Neuronal stem cell (in vitro differentiated cells): ENCODE data around the gene PTGR3.

ENCODE experiments used
- DNase-seq: peaks from one replicate; pipeline ENCODE4 v3.0.0-alpha.2; 2013; ENCODE audit warnings: low spot score
- H2AFZ ChIP-seq: one replicate; pipeline ENCODE4 v1.6.1; 2013; ENCODE audit warnings: mild to moderate bottlenecking, low read length, inconsistent platforms
- H2AK5ac ChIP-seq: 2 replicates; pipeline ENCODE4 v1.6.1; 2013; ENCODE audit warnings: low read depth, mild to moderate bottlenecking, inconsistent platforms, low read length, moderate library complexity, mixed read lengths
- H2BK120ac ChIP-seq: 2 replicates; pipeline ENCODE4 v1.6.1; 2013; ENCODE audit warnings: low read depth, mild to moderate bottlenecking, inconsistent platforms, low read length, moderate library complexity, mixed read lengths
- H2BK12ac ChIP-seq: one replicate; pipeline ENCODE4 v1.6.1; 2013; ENCODE audit warnings: low read length, inconsistent platforms
- H2BK15ac ChIP-seq: 2 replicates; pipeline ENCODE4 v1.6.1; 2013; ENCODE audit warnings: mild to moderate bottlenecking, low read length, inconsistent platforms, mixed read lengths
- H2BK5ac ChIP-seq: one replicate; pipeline ENCODE4 v1.6.1; 2013; ENCODE audit warnings: inconsistent platforms, mild to moderate bottlenecking, low read length, moderate library complexity
- H3K14ac ChIP-seq: one replicate; pipeline ENCODE4 v1.6.1; 2013; ENCODE audit warnings: low read length, inconsistent platforms
- H3K18ac ChIP-seq: 2 replicates; pipeline ENCODE4 v1.6.1; 2013; ENCODE audit warnings: low read length, inconsistent platforms
- H3K23ac ChIP-seq: 2 replicates; pipeline ENCODE4 v1.6.1; 2013; ENCODE audit warnings: low read depth, mild to moderate bottlenecking, mixed read lengths, low read length, inconsistent platforms; ENCODE audit not compliant: poor library complexity
- H3K27ac ChIP-seq: replicated peaks from 3 replicates; pipeline ENCODE4 v1.5.1; 2013; ENCODE audit warnings: low read length, inconsistent platforms
- H3K27me3 ChIP-seq, 3 experiments: 2 replicates each; pipeline ENCODE4 v1.6.1; 2013; ENCODE audit warnings: low read length in 3 of 3, mild to moderate bottlenecking in 2 of 3, inconsistent platforms in 1 of 3, low read depth in 1 of 3, mixed read lengths in 1 of 3, moderate library complexity in 1 of 3; ENCODE audit not compliant: control insufficient read depth in 3 of 3, insufficient read depth in 3 of 3
- H3K36me3 ChIP-seq, 2 donors: replicated peaks in 1 of 2; 2 replicates each; pipeline ENCODE4 v1.6.1; 2013; ENCODE audit warnings: low read length in 2 of 2; ENCODE audit not compliant: control insufficient read depth in 2 of 2, insufficient read depth in 2 of 2
- H3K4ac ChIP-seq: 2 replicates; pipeline ENCODE4 v1.6.1; 2013; ENCODE audit warnings: inconsistent platforms, mild to moderate bottlenecking, low read length, moderate library complexity
- H3K4me1 ChIP-seq, 2 donors: 1 replicate in 1 of 2; 2 replicates in 1 of 2; pipeline ENCODE4 v1.6.1; 2013; ENCODE audit warnings: low read length in 2 of 2, low read depth in 1 of 2; ENCODE audit not compliant: control insufficient read depth in 2 of 2, insufficient read depth in 1 of 2
- H3K4me2 ChIP-seq: one replicate; pipeline ENCODE4 v1.6.1; 2013; ENCODE audit warnings: mild to moderate bottlenecking, low read length, inconsistent platforms; ENCODE audit not compliant: insufficient read depth, poor library complexity, severe bottlenecking
- H3K4me3 ChIP-seq, 2 donors: 2 replicates each; pipeline ENCODE4 v1.5.1; 2013; ENCODE audit warnings: low read length in 2 of 2, mild to moderate bottlenecking in 2 of 2, inconsistent platforms in 1 of 2, moderate library complexity in 1 of 2
- H3K79me1 ChIP-seq: one replicate; pipeline ENCODE4 v1.6.1; 2013; ENCODE audit warnings: low read depth, mild to moderate bottlenecking, inconsistent platforms, low read length, moderate library complexity
- H3K9ac ChIP-seq: one replicate; pipeline ENCODE4 v1.6.1; 2013; ENCODE audit warnings: mild to moderate bottlenecking, low read depth, low read length, inconsistent platforms; ENCODE audit not compliant: poor library complexity
- H3K9me3 ChIP-seq, 2 donors: replicated peaks in 1 of 2; 2 replicates each; pipeline versions ENCODE3 to v1.6.1; 2013; ENCODE audit warnings: low read length in 2 of 2, mild to moderate bottlenecking in 2 of 2, inconsistent platforms in 1 of 2, low read depth in 1 of 2, mixed read lengths in 1 of 2, moderate library complexity in 1 of 2; ENCODE audit not compliant: control insufficient read depth in 2 of 2, insufficient read depth in 1 of 2
- H4K8ac ChIP-seq: one replicate; pipeline ENCODE4 v1.6.1; 2013; ENCODE audit warnings: low read depth, mild to moderate bottlenecking, inconsistent platforms, low read length, moderate library complexity
- H4K91ac ChIP-seq: one replicate; pipeline ENCODE4 v1.6.1; 2013; ENCODE audit warnings: low read length, low read depth, mild to moderate bottlenecking, inconsistent platforms; ENCODE audit not compliant: poor library complexity
- WGBS, 2 donors: extraction: QIAGEN DNeasy Blood & Tissue Kit; methylation state at CpG; one replicate each; pipeline ENCODE4 v1.1.7; 2013; ENCODE audit warnings: missing lambda C conversion rate in 2 of 2, mixed read lengths in 1 of 2; ENCODE audit not compliant: insufficient read length in 2 of 2, insufficient replicate concordance in 1 of 2; ENCODE audit errors: extremely low coverage in 2 of 2; 5-methylcytosine and 5-hydroxymethylcytosine counted together

Gene PTGR3

DNA sequence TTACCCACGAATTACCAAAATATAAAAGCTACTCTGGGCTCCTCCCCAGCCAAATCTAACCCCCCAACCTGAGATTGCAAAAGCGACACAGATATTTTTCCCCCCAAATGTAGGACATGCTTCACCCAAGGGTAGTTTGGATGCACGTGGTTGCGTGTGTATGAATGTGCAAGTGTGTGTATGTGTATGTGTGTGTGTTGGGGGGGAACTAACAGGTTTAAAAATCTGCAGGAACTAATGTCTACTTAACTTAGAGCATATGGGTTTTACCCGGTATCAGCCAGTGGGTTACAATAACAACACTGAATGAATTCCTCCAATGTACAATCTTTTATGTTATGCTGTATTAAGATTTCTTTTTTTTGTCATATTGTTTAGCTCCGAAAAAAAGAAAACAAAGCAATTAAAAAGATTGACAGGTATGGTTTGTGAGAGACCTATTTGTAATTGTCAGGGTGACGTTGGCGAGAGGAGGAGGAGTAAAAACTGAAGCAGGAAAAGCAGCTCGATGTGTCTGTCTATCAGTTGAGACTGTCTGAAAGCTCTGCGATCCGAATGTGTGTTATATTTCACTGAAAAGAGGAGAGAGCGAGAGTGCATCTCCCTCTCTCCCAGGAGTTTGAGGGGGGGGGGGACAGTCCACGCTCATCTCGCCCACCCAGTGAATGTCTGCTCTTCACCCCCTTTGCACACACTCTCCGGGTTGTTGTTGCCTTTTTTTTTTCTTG lies 1.5 kb upstream of the PTGR3 start, which contains the start of gene TSHZ1:
Gene TSHZ1, plus strand, starts transcription at position 524 of the 728 bp plus-strand sequence. CDS start 1,080 bp downstream, outside the sequence.
- Histone ChIP-seq H3K9ac (peak within 1 kb of the TSS; percentile 50), H2BK120ac (no peak within 1 kb of the TSS), H3K14ac (no peak within 1 kb of the TSS), H3K4me1 (peaks cover 9 to 22% of the 10 kb centered on the region in 2 donors), H3K27ac (no peak within 1 kb of the TSS), H3K4me2 (peak within 1 kb of the TSS; percentile 95), H3K36me3 (no peaks in the 10 kb centered on the region), H4K91ac (no peak within 1 kb of the TSS), H2BK5ac (no peak within 1 kb of the TSS), H4K8ac (no peak within 1 kb of the TSS), H3K4me3 (peak within 1 kb of the TSS; percentile 77 to 95), H3K79me1 (no peaks in the 10 kb centered on the region), H2AK5ac (no peak within 1 kb of the TSS), H3K18ac (peak within 1 kb of the TSS; percentile 93), H2BK15ac (no peak within 1 kb of the TSS), H2BK12ac (no peak within 1 kb of the TSS), H3K27me3 (peaks cover 0 to 52% (median 12%) of the 10 kb centered on the region in 3 experiments), H3K9me3 (no peaks in the 10 kb centered on the region), H3K4ac (no peak within 1 kb of the TSS), H3K23ac (peak within 1 kb of the TSS; percentile 71), H2AFZ (peak within 1 kb of the TSS; percentile 91)
- no CpG with 5 or more reads among the region's 15 CpGs for WGBS, 2 donors
- peak; percentile 53 for DNase-seq

DNA sequence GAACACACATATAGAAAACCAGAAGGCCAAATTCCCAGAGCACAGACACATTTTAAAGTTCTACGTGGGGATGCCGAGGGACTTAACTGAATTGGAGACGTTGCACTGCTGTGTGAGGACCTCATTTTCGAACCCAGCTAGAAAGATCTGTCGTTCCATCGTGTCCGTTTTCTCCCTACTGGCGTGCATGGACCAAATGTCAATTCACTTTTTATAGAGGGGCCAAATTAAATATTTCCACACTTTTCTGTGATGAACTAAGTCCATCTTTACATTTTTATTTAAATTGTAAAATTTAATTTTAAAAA lies 966 bp upstream of the PTGR3 start:
- H4K91ac ChIP-seq: no peak overlapping the region
- no peak overlapping the region for H3K14ac ChIP-seq
- no peak overlapping the region for H4K8ac ChIP-seq
- peaks cover 2% of the 10 kb centered on the region for H3K79me1 ChIP-seq
- no peaks in the 10 kb centered on the region for H3K36me3 ChIP-seq
- no peak overlapping the region for H3K27ac ChIP-seq
- H2AFZ ChIP-seq: peak overlapping the region; percentile 89
- peaks cover 11 to 22% of the 10 kb centered on the region in 2 donors for H3K4me1 ChIP-seq
- peak overlapping the region; percentile 77 to 95 for H3K4me3 ChIP-seq
- no peak overlapping the region for H2AK5ac ChIP-seq
- no peak overlapping the region for H3K9ac ChIP-seq
- DNase-seq: no peak
- no CpG with 5 or more reads among the region's 8 CpGs for WGBS, 2 donors
- H3K18ac ChIP-seq: no peak overlapping the region
- H2BK12ac ChIP-seq: no peak overlapping the region
- no peaks in the 10 kb centered on the region for H3K9me3 ChIP-seq
- H2BK15ac ChIP-seq: no peak overlapping the region
- H3K27me3 ChIP-seq: peaks cover 0 to 57% (median 15%) of the 10 kb centered on the region in 3 experiments
- H2BK120ac ChIP-seq: no peak overlapping the region
- no peak overlapping the region for H3K23ac ChIP-seq
- H3K4me2 ChIP-seq: peak overlapping the region; percentile 94
- H2BK5ac ChIP-seq: no peak overlapping the region
- no peak overlapping the region for H3K4ac ChIP-seq

DNA sequence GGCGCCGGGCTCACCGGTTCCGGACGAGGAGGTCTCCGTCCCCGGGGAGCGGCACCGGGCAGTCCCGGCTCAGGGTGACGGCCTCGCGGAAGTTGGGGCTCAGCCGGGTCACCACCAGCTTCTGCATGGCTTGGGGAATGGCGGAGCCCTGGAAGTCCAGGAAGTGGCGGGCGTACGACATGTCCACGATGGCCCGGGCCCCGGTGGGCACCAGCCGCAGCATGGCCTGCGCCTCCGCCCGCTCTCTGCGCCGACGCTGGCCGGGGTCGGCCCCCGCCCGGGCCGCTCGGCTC lies 157 bp downstream of the PTGR3 start:
- Histone ChIP-seq H3K36me3 (no peaks in the 10 kb centered on the region), H3K27ac (peak overlapping the region; percentile 73), H3K14ac (no peak overlapping the region), H3K79me1 (peaks cover 4% of the 10 kb centered on the region), H3K27me3 (peaks cover 0 to 68% (median 26%) of the 10 kb centered on the region in 3 experiments), H2BK5ac (peak overlapping the region; percentile 90), H3K4me2 (peak overlapping the region; percentile 95), H4K8ac (no peak overlapping the region), H3K9ac (peak overlapping the region; percentile 93), H2BK15ac (no peak overlapping the region), H2AK5ac (no peak overlapping the region), H3K4ac (no peak overlapping the region), H3K18ac (peak overlapping the region; percentile 98), H3K4me1 (peaks cover 12 to 25% of the 10 kb centered on the region in 2 donors), H3K4me3 (peak overlapping the region; percentile 77 to 95), H3K9me3 (no peaks in the 10 kb centered on the region), H2BK12ac (peak overlapping the region; percentile 84), H4K91ac (no peak overlapping the region), H2AFZ (peak overlapping the region; percentile 89), H2BK120ac (no peak overlapping the region), H3K23ac (no peak overlapping the region)
- WGBS, 2 donors: no CpG with 5 or more reads among the region's 34 CpGs
- no peak for DNase-seq

DNA sequence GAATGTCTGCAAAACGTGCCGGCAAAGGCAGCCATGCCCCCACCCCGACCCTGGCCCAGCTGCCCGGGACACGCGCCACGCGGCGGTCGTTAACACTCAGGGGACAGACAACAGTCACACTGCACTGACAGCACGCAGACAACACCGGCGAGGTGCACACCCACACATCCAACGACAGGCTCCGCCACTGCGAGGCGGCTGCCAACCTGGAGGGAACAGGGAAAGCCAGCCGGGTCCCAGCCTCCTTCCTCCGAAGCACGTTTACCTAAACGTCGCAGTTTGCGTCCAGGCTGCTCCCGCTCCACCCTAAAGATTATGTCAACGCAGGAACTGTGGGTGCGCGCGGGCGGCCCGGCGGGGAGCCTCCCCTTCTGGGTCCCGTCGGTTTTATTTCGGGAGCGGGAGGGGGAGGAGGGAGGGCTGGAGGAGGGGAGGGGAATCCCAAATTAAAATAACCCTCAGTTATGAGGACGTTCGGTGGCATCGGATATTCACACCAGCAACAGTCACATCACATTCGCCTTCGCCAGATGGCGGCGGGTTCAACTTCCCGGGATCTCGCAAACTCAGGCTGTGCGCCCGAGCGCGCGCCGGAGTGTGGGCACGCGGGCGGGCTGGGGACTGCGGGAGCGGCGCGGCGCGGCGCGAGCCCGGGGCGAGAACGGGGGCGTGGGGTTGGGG lies 644 bp downstream of the PTGR3 start:
- H2BK120ac ChIP-seq: no peak overlapping the region
- peak overlapping the region; percentile 73 for H3K27ac ChIP-seq
- no peaks in the 10 kb centered on the region for H3K36me3 ChIP-seq
- H2AK5ac ChIP-seq: peak overlapping the region; percentile 71
- H3K9me3 ChIP-seq: no peaks in the 10 kb centered on the region
- peak overlapping the region; percentile 89 for H2AFZ ChIP-seq
- H3K27me3 ChIP-seq: peaks cover 0 to 72% (median 29%) of the 10 kb centered on the region in 3 experiments
- peak overlapping the region; percentile 90 for H2BK5ac ChIP-seq
- DNase-seq: peak; percentile 24
- peak overlapping the region; percentile 58 for H3K23ac ChIP-seq
- H3K79me1 ChIP-seq: peaks cover 4% of the 10 kb centered on the region
- peak overlapping the region; percentile 95 for H3K4me2 ChIP-seq
- no peak overlapping the region for H3K4ac ChIP-seq
- no peak overlapping the region for H2BK12ac ChIP-seq
- WGBS, 2 donors: no CpG with 5 or more reads among the region's 65 CpGs
- H2BK15ac ChIP-seq: no peak overlapping the region
- H4K8ac ChIP-seq: no peak overlapping the region
- H3K4me1 ChIP-seq: peaks cover 13 to 25% of the 10 kb centered on the region in 2 donors
- peak overlapping the region; percentile 77 to 95 for H3K4me3 ChIP-seq
- H4K91ac ChIP-seq: no peak overlapping the region
- H3K18ac ChIP-seq: peak overlapping the region; percentile 98
- H3K14ac ChIP-seq: no peak overlapping the region
- peak overlapping the region; percentile 93 for H3K9ac ChIP-seq
